Stimulated activated CD4-positive, alpha-beta T cell treated with anti-CD3 and anti-CD28 coated beads, TNF-alpha, amount 100 ng/mL, for 24 hours (primary cell): Measurements from ENCODE around the gene ELMOD2.
"Not testable (repeated sequence)": the region's sequence is repeated elsewhere in the genome, so short reads cannot be mapped to it uniquely, and the experiment has no call there.

ENCODE experiments used
- DNase-seq, 3 experiments: peaks; one replicate each; pipeline ENCODE4 v3.0.0-alpha.2; 2020; ENCODE audit warnings: low read depth in 3 of 3

ELMOD2 gene, protein sequence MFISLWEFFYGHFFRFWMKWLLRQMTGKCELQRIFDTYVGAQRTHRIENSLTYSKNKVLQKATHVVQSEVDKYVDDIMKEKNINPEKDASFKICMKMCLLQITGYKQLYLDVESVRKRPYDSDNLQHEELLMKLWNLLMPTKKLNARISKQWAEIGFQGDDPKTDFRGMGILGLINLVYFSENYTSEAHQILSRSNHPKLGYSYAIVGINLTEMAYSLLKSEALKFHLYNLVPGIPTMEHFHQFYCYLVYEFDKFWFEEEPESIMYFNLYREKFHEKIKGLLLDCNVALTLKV

DNA sequence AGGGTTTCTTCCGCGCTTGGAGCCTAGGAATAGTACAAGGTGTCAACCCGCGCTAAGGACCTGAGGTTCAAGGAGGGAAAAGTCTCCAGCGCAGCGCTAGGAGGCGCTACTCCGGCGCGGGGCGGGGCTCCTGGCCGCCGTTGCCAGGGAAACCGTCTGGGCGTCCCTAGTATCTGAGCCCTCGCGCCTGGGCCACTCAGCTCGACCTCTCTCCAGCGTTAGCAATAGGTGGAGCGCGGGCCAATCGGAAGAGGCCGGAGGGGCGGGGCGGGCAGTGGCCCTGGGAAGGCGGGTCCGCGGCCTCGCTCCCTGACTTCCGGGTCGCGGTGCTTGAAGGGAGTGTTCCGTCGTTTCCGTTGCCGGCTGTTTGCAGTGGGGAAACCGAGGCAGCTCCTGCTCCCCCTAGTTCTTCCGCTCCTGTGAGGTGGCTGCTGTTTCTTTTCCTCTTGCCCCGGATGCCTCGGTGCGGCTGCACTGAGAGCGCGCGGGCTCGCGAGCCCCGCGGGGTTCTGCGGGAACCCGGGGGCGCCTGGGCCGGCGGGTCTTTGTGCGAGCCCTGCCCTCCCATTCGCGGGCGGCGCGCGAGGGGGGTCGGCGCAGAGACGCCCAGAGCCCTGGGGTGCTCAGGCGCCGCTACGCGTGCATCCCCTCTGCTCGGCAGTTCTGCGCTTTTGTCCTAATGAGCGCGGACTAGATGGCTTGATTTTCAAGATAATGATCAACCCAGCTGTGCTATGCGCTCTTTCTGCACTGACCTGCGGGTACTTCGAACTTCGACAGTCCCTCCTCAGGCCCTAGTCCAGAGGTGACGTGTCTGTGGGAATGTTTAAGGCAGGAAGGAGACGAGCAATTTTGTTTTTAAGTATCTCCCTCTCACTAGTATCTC, at the start of gene ELMOD2:
TSS of gene ELMOD2 (plus strand) at position 312 of the 886 bp plus-strand sequence. CDS start 1,261 bp downstream, outside the sequence.
- peak; percentile 95 to 97 (median 96) for DNase-seq

DNA sequence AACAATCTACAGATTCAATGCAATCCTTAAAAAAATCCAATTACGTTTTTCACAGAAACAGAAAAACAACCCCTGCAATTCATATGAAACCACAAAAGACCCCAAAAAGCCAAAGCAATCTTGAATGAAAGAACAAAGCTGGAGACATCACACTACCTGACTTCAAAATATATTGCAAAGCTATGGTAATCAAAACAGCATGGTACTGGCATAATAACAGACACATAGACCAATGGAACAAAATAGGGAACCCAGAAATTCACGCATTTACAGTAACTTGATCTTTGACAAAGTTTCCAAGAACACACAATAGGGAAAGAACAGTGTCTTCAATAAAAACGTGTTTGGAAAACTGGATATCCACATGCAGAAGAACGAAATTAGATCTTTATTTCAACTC, 40.5 kb upstream of the ELMOD2 start:
- no peak for DNase-seq

- DNase-seq = no peak
Observed at GRCh38 chr4:140485939-140486338, 38.0 kb upstream of the ELMOD2 start.

DNA sequence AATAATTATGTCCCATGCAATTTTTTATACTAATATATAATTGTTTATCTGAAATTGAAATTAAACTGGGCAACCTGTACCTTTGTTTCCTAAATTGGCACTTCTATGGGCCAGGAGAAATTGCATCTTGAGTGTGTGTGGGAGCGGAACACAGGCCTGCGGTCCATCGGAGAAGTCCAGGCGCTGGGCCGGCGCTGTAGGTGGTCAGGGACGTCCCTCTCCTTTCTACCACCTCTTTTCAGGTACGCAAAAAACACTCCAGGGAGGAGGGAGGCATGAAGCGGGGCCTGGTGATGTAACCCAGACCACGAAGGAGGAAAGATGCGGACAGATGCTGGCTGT, 26.6 kb upstream of the ELMOD2 start:
- no peak for DNase-seq

GRCh38 chr4:140497747-140498636, 26.0 kb upstream of the ELMOD2 start, which contains the start of gene MGAT4D:
TSS of gene MGAT4D (minus strand) at chr4:140498293. CDS start at chr4:140498222, 71 bp downstream.
- no peak for DNase-seq

GRCh38 chr4:140499391-140499790, 24.6 kb upstream of the ELMOD2 start:
- no peak for DNase-seq

DNA sequence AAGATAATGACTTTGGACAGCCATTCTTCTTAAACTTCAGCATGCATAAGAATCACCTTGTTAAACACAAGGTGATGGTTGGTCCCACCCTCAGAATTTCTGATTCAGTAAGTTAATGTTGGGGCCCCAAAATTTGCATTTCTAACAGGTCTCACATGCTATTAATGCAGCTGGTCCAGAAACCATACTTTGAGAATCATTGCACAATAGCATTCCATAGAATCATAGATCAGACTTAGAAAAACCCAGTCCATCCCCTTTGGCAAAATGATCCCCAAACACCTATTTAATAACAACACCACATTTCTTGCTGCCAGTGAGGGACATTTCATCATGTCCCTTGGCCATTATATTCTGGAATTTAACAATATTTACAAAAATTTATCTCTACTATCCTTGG, 19.7 kb upstream of the ELMOD2 start:
- no peak for DNase-seq

DNA sequence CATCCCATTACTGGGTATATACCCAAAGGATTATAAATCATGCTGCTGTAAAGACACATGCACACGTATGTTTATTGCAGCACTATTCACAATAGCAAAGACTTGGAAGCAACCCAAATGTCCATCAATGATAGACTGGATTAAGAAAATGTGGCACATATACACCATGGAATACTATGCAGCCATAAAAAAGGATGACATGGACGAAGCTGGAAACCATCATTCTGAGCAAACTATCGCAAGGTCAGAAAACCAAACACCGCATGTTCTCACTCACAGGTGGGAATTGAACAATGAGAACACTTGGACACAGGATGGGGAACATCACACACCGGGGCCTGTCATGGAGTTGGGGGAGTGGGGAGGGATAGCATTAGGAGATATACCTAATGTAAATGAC, 10.2 kb upstream of the ELMOD2 start:
- DNase-seq = not testable (repeated sequence)

DNA sequence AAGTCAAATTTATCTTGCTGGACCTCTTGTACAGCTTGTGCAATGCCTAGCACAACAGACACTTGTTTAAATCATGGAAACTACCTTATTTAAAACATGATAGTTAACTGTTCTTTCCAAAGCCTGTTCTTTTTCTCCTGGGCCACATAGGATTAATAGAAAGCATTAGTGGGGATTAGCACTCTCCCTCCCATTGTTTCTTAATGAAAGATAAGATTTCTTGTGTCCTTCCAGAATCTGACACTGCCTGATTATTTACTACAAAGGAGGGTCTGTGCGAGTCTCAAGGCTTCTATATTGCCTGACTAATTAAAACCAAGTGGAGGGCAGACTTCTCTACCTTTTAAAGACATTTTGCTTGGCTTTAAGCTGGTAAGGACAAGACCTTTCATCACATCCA, 8.5 kb upstream of the ELMOD2 start:
- no peak for DNase-seq

DNA sequence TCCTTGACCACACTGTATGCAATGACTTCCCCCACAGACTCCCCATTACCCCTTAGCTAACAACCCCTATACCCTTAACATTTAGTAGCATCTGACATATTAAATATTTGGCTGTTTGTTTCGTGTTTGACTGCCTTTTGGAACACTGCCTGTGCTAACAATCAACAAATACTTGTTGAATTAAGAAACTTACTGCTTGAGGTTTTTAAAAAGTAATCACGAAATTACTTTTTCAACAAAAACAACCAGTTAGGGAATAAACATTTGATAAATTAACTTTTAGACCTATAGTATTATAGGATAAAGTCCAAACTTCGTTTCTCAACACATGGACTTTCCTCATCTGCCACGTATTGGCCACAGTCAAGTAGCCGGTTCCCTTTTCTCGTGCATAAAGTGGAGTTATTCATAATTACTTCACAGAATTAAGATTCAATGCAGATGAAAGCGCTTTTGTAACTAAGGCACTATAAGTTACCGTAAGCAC, 555 bp upstream of the ELMOD2 start:
- no peak for DNase-seq

GRCh38 chr4:140529434-140529833, 5.5 kb downstream of the ELMOD2 start:
- DNase-seq = no peak

GRCh38 chr4:140533951-140534480, 10.0 kb downstream of the ELMOD2 start:
- no peak for DNase-seq

DNA sequence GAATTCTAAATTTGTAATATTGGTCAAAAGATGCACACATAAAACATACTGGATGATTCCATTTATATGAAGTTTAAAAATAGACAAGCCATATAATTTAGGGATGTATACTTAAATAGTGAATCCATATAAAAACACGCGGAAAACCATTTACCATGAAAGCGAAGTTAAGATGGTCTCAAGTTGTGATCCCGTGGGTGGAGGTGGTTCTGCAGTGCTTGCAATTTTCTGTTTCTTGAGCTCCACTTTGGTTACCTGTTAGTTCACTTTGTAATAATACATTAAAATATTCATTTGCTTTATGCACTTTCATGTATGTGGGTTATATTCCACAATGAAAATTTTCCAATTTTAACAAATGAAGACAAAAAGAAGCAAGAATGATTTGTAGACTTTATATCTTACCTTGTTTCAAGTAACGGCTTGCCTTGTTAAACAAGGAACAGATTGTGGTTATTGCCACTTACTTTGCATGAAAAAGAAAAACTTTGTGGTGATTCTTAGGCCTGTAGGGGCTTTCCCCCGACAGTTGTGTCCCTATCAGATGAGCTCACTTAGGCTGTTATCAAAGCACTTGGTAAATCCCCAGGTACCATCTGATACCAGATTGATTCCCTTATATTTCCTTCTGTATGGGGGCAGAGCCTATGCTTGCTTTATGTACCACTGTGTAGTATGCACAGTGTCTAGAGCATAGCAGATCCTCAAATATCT, 32.6 kb downstream of the ELMOD2 start:
- peak in 2 of 3 experiments; percentile 18 to 19 for DNase-seq

DNA sequence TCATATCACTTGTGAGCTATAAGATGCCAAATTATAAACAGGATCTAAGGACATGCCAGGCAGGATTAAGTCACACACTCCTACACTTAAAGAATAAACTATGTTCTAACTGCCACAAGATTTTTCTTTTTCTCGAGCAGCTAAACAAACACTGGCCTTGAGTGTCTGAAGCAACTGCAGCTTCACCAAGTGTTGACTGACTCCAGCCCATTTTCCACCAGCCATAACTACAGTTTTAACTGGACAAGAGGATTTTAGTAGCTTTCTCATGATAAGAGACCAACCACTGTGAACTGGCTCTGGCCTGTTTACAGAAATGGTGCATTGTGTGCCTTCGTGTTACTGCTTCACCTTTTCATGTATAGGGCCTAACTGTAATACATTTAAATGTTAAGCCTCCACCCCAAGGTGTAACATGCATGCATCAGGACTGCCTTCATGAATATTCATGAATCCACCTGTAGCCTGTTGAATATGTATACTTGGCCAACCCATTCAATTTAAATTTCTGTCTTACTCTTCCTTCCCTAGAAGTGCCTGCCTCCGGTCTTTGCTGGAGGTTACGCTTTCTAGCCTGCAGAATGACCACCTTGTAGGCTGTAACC, 34.0 kb downstream of the ELMOD2 start:
- DNase-seq = no peak

DNA sequence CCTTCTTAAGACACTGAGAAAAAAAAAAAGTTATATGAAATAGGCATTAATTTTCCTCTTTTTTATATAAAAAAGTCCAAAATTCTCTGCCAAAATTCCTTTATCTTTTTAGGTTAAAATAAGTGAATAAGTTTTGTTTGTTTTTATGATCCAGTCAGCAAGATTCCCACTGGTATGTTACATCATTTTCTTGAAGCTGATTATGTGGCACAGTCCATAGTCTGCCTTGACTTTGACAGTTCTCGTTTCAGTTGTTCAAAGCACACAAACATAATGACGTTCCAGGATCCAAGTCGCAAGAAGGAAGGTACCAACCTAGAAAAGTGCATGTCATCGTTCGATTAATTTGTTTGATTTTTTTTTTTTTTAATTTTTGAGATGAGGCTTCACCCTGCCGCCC, 35.7 kb downstream of the ELMOD2 start:
- DNase-seq = no peak

DNA sequence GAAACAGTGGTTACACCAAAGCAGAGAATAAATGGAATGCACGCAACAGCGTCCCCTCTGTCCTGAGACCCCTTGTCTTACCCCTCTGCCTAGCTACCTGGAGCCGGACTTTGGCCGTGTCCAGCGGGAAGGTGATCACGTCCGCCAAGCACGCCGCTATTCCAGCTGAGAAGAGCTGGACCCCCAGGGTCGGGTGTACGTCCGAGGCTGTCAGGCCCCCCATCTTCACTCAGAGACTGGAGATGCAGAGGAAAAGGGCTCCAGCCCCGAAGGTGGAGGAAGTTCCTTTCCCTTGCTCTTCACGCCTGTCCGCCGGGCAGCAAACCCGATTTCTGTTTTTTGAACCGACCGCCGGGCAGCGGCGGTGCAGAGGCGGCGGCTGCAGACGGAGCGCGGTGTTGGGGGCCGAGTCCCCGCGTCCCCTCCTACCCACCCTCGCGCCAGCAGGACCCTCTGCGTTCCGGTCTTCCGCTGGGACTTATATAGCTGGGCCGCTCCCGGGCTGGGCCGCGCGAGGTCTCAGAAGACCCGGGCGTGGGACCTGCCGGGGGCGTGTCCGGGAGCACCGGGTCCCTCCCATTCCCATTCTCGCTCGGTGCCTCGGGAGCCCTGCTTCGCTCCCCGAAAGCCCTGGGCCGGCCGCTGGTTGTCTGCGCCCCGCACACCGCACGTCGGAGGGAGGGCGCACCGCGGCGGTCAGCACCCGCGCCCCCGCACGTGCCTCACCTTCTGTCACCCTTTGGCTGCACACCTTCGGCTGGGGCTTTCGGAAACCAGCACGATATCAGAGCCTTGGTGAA, 44.7 kb downstream of the ELMOD2 start, which contains the start of gene UCP1:
TSS of gene UCP1 (minus strand) at position 455 of the 800 bp plus-strand sequence. CDS start at position 223, 232 bp downstream.
- DNase-seq = no peak

- no peak for DNase-seq
Observed at GRCh38 chr4:140569307-140569638, 45.3 kb downstream of the ELMOD2 start.

DNA sequence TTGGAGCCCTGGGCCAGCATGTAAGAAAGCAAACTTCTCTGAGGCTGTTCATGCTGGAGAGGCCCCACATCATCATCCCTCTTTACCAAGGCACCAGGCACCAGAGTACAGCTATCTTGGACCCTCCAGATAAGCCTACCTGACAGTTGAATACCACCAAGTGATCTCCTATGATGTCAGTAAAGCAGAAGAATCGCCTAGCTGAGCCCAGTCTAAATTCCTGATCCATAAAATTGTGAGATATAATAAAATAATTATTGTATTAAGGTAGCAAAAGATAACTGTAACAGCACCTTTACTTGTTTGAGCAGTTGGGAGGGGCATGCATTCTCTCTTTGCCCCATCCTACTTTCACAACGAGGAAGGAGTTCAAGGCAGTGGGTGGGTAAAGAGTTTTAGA, 47.7 kb downstream of the ELMOD2 start:
- no peak for DNase-seq

GRCh38 chr4:140575489-140575888, 51.5 kb downstream of the ELMOD2 start:
- DNase-seq = no peak

- DNase-seq = no peak
Observed at GRCh38 chr4:140579278-140579677, 55.3 kb downstream of the ELMOD2 start.
